Fibroblast of upper back skin (primary cell): ENCODE measurements around the gene PNLIPRP2.
A peak's percentile ranks its signal among the peaks of the same experiment; 100 is the strongest.

Source experiments
- DNase-seq: peaks from one replicate; pipeline ENCODE4 v3.0.0-alpha.2; 2013

Gene PNLIPRP2

DNA sequence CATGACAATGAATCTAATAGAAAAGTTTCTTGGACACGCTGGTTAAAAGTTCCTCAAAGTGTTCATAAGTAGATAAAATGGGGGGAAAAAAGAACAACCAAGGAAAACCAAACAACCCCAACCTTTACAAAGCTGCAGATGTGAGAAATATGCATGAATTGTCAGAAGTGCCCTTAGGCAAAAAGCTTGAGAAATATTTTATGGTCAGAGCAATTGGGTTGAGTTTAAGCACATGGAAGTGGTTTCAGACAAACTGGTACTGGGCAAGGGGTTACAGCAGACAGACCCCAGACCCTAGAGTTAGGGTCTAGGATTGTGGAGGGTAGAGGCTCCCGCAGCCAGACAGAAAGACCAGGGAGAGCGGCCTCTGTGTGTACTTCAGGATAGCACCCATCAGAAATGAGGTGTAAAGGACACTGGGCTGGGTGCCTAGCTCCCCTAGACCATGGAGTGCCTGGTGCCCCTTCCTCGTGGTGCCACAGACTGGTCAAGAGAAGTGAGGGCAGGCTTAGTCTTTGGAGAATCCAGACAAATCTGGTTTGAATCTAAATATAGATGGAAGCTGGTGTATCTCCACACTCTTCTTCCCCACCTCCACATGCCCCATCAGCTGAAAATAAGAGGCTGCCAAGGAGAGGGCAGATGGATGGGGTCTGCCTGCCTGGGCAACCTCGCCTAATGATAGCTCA lies 37.3 kb downstream of the PNLIPRP2 start:
- DNase-seq, result no peak

DNA sequence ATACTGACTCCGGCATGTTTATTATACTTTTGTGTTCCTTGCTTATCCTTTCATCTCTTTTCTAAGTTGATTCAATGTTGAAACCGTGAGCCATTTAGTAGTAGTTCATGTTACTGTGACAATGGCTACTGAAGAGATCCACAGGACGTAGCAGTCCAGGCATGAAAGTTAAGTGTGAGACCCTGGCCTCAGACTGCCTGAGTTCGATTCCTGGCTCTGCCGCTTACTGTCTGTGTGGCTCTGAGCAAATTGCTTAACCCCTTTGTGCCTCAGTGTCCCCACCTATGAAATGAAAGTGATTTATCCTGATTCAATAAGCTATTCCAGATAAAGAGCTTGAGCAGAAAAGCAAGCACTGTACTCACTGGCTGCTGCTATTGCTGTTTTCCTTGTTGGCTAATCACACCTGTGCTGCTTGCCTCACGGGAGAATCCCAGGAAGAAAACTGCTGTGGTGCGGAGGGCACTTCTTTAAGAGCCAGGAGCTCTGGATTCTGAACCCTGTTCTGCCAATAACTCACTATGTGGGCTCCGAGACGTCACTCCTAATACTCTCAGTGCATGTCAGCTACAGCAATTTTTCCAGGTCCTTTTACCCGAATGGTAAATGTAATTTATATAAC lies 38.4 kb downstream of the PNLIPRP2 start:
- no peak for DNase-seq

DNA sequence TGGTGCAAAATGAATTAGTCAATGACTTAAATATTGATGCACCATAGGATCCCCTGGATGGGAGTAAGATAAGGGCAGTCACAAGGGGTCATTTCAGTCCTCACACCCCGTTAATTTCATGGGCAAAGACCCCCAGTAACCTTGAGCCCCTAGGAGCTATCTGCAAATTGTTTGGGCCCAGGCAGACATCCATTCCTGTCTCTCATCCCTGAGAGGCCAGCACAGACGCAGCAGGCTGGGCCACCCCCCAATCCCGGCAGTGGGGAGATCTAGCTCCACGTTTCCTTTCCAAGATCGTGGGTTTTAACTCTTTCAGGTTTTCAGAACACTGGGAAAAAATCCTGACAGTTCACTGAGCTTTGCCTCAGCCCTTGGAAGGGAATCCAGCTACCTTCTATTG lies 40.1 kb downstream of the PNLIPRP2 start:
- DNase-seq, result no peak

DNA sequence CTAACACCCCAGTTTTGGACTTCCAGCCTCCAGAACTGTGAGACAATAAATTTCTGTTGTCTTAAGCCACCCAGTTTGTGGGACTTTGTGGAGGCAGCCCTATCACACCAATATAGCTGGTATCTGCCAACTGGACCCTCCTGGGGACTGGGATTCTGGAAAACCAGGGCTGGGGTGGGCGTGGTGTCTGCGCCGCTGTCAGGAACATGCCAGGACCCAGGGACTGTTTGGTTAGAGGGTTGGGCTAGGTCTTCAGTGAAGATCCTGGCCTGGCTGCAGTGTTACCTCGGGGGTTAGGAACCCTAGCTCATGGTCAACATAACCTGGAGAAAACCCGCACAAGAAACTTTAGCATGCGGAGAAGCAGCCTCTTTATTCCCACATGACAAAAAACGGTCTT lies 42.6 kb downstream of the PNLIPRP2 start:
- DNase-seq, result no peak

DNA sequence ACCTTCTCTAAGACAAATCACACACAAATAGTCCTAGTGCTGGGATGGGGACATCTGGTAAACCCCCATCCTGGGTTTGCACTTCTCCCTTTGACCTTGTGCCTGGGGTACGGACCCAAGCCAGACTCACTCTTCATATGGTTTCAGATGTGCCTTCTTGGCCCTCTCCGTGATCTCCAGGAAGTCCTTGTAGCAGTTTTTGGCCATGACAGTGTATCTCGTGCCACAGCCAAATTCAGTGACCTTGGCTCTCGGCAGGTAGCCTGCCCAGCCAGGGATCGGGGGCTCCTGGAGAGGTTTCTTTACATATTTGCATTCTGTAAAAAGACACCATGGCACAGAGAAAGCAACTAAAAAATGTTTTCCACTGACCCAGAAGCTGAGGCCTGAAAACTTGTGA lies 43.9 kb downstream of the PNLIPRP2 start:
- no peak for DNase-seq

DNA sequence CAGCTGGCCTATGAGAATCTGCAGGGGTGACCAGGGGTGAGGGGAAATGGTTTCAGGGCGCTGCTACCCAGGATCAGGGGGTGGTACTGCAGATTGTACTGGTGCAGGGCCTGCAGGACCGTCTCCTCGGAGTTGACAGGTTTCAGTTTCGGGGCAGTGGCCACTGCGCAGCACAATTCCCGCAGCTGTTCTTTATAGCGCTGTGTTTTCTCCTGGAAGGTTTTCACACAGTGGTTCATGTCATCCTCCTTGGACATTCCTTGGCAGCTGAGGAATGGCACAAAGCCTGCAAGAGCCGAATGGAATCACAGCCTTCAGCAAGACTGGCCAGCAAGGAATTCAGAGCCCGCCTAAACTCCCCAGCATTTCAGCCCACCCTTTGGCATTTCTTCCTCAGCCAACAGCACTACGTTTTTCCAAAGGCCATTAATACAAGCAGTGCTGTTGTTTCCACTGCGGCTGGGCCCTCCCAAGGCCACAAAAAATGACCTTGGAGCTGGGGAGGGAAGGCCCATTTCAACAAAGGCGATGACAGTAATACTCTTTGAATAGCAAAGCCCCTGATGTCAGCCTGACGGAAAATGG lies 44.9 kb downstream of the PNLIPRP2 start:
- DNase-seq, result peak; percentile 16

DNA sequence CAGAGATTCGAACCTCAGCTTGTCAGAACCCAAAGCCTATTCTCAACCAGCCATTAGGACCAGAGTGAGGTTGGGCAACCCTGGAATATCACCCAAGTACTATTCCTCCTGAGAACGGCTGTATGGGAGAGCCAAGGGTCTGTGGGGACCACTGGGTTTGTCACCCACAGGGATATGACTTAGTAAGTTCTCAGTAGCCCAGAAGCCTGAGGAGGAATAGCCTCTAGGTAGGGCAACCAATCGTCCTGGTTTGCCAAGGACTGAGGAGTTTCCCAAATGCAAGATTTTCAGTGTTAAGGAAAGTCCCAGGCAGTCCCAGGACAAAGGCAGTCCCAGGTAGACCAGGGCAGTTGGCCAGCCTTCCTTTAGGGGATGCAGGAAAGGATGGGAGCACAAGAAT lies 46.7 kb downstream of the PNLIPRP2 start:
- no peak for DNase-seq

DNA sequence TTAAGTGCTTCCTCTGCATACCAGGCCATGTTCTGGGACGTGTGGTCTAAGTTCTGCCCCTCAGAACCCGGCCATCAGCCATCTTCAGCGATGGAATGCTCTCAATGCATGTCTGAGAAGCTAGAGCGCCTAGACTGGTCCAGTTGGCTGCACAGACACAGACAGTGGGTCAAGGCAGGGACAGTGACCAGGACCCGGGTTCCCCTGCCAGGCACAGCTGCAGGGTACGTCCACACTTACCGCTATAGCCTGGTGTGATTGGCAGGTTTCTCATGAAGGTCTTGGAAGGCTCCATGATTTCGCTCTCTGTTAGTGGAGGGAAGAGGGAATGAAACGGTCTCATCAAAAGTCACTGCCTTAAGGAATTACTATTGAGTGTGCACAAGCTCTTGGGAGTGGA lies 47.3 kb downstream of the PNLIPRP2 start:
- DNase-seq, result no peak

DNA sequence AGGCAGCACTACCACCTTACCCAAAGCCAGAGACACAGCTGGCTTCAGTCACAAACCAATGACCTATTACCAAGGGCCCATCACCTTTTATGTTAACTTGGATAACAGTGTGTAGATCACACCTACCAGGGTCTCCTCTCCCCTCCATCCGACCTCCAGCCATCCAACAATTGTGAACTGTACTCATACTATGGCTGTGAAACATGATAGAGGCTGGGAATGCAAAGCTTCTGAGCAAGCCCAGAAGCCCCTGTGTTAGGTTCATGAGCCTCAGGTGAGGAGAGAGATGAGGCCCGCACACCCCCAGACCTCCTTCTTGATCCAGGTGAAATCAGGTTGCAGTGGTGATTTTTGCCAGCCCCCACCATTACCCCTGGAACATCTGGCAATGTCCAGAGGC lies 47.7 kb downstream of the PNLIPRP2 start:
- DNase-seq, result no peak

DNA sequence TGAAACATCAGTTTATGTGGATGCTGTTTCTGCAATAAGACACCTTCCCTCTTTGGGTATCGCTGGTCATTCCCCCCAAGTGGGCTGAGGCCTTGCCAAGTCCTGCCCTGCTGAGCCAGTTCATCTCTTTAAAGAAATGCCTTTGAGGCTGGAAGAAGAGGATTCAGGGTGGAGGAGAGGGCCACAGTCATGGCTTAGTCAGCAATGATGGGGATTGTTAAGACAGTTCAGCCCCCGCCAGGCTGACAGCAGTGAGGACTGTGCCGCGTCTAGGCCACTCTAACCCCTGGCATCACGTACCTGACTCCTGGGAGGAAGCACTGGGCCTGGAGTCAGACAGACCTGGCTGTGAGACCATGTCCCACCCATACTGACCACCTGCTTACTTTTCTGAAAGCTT lies 48.3 kb downstream of the PNLIPRP2 start:
- no peak for DNase-seq

DNA sequence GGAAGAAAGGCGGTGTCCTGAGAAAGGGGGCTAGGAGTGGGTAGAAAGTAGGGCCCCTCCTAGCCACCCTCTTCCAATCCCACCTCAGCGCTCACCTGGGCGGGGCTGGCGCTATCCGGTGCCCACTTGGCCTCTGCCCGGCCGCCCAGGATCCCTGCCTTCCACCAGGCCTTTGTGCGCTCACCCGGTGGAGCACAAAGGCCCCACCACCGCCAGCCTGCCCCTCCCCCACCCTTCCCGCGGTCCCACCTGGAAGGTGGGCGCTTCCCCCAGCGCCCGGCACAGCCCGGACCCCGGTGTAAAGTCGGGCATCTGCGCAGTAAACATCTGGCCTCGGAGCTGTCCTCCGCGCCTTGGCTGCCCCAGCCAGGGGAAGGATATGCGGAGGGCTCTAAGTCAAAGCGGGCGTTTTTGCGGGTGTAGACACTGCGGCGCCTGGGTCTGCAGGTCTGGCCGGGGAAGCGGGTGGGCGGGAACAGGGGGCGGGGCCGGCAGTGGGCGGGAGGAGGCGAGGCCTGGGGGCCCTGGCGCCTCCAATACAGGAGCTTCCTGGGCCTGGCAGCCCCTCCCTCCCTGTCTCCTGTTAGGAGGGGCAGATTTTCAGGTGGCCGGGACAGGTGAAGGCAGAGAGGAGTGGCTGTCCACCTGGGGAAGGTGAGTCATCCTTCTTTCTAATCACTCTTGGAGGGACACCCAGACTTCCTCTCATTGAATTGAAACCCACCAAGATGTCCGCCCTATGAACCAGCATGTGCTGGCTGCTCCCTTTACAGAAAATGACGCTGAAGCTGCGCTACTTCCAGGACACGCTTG lies 49.3 kb downstream of the PNLIPRP2 start:
- no peak for DNase-seq

DNA sequence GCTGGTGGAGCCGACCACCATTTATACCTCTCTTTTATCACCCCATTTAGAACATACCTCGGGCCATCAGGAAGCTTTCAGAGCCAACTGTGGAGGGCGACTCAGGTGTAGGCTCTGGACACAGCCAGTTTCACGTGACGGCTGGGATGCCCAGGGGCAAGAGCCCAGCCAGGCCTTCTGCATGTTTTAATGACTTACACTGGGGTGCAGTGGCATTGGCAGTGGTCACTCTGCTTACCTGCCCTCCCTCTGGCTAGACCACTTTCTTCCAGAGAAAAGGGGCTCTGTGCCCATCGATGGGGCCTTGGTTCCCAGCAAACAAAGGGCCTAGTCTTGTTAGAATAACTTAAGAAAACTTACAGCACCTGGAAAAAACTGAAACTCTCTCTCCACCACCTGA lies 50.0 kb downstream of the PNLIPRP2 start:
- no peak for DNase-seq

DNA sequence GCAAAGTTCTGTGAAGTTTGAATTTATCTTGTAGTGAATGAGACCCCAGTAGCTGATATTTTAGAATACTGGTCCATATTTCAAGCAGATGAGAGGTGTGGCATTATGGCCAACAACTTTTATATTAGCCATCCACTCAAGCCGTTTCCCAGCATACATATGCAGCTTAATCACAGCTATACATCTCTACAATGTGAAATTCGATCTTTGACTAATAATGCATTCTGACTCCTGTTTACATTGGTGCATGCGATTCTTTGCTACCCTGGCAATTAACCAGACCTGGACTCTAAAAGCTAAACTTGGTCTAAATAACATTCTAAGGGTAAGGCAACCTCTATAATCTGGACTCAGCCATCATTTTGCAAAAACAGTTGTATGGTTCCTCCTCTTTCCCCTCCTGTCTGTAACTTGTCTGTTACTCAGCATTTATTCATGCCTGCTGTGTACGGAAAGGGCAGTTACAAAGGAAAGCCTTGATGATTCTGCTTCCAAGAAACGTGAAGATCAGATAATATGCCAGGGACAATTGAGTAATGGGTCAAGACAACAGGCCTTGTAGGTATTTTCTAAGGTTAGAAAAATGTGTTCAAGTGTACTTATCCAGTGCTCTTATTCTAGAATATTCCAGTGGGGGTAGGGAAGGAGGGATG lies 50.6 kb downstream of the PNLIPRP2 start:
- peak; percentile 19 for DNase-seq

DNA sequence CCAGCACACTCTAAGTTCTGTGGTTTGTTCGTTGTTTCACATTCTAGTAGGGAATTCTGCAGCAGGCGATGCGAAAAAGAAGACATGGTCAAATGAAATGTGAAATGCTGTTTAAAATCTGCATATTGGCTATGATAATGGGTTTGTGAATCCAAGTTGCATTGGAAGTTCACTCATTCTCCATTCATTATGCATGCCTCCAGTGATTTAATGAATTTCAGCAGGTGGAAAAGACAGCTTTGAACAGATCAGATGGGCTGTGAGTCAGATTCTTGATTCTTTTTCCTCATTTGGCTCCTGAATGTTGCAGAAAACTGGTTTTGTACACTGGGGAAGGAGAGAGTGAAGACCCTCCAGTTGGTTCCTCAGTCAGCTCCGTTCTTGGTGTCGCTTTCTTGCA lies 52.1 kb downstream of the PNLIPRP2 start:
- DNase-seq, result no peak

DNA sequence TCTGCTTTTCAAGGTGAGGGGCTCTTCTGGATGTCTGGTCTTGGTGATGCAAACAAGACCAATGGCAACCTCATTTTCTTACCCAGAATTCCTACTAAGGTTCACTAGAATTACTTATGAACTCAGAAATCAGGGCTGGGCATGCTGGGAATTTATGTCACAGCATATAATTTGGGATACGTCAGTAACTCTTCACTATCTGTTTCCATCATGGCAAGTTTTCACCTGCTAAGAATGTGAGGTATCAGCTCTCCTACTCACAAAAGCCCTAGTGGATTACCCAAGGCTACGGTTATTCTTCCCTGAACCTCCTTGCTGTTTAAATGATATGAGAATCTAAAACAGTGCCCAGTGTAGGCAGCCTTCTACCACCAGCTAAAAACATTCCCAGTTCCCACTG lies 53.1 kb downstream of the PNLIPRP2 start:
- no peak for DNase-seq

DNA sequence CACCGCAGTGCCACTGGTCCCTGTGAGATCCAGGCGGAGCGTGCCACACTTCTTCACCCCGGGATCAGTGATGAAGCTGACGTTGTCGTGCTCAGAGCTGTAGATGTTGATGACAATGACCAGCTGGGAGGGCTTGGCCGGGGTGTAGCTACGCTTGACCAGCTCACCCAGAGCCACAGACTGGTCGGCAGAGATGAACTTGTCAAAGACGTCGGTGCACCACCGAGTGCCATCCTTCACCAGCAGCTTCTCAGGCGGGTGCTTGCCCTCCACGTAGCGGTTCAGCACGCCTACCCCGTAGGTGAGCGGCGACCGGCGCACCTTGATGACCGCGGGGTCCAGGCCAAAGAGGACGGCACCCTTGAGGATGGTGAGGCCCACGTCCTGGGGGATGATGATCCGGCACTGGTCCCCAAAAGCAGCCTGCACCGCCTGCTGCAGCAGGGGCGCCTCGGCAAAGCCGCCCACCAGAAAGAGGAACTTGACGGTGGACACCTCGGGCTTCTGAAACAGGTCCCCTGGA lies 54.2 kb downstream of the PNLIPRP2 start:
- DNase-seq, result no peak

DNA sequence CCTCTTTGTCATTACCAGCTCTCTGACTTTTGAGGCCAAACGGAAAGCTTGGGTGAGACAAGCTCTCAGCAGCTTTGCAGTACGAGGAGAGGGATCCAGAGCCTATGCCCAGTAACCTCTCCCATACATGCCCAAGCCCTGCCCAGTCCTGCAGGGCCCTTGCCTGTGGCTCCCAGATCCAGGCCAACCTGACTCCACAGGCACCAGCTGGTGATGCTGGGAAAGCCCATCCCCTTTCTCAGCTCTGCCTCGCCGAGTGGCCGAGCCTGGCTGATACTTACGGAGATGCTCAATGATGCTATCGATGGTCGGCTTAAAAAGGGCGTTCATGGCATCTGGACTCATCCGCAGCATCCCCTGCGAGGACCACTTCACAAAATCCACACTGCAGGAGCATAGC lies 55.4 kb downstream of the PNLIPRP2 start:
- no peak for DNase-seq

DNA sequence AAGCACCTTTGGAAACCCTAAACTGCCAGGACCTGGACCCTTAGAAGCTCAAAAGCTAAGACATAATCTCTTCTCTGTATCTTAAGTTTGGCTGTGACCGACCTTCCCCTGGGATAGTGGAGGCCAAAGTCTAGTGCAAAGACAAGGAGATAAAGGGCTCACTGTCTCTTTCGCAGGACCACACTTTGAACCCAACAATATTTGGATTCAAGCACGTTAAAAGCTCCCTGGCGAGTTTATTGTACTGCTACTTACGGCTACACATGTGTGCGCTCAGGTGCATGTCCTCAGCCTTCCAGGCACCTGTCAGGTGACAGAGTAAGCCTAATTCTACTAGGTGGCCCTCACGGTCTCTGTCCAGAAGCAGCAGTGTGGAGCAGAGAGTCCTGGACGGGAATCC lies 55.9 kb downstream of the PNLIPRP2 start:
- no peak for DNase-seq

DNA sequence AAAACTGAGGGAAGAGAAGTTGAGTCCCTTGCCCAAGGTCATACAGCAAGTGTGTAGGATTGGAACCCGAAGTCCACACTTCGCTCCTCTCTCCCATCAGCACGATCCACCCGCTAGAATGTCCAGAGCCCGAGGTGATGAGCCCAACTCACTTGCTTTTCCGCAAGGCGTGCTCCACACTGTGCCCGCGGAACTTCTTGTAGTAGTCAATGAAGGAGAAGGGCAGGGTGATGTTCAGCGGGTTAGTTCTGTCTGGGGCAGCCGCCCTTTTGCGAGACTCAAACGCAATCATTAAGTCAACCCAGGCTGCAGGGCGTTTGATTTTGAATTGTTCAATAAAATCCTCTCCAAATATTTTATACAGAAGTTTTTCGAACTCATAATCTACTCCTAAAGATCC lies 58.6 kb downstream of the PNLIPRP2 start:
- no peak for DNase-seq

DNA sequence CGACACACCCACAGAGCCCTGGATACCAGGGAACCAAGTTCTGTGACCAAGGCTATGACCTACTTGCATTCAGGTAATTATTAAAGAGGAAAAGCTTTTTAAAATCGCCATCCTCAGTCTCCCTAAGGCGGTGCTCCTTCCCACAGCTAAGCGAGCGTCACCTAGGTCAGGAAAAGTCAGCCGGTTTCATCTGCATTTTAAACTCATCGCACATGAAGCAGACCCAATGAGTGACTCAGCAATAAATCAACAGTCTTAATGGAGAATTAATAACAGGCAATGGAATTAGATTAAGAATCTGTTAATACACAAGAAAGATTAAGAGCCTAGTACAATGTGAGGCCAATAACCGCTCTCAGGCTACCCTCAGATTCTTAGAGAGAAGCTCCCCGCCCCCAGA lies 62.4 kb downstream of the PNLIPRP2 start:
- DNase-seq, result no peak

DNA sequence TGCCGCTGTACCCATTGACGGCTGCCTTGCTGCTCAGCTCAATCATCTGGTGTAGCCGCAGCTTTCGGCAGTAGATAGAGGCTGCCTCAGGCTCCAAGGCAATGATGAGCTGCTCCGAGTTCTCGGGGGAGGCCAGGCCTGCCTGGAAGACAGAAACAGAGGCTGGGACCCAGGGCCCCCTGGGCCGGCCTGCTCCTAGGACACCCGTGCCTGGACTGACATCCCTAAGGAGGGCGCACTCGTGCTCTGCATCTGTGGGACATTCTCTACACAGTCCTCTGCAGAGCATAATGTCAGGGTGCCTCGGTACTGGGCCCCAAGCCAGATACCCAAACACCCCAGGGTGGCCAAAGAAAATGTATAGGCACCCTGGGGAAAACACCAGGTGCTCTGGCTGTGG lies 63.1 kb downstream of the PNLIPRP2 start:
- no peak for DNase-seq

DNA sequence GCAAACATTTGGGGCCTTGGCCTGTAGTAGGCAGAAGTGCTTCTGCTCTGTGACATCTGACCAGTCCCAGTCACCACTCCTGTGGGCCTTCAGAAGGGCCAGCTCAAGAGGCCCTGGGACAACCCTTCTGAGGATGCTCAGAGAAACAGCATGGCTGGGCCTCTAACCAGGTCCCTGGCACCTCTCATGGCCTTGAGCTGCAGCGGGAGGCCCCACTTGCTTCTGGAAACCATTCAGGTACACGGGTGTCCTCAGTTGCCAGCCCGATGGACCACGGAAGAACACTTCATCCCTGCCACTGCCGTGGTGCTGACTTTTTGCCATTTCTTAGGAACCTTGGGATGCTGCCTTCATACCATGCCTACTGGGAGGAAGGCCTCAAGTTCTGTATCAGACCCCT lies 64.0 kb downstream of the PNLIPRP2 start:
- no peak for DNase-seq

DNA sequence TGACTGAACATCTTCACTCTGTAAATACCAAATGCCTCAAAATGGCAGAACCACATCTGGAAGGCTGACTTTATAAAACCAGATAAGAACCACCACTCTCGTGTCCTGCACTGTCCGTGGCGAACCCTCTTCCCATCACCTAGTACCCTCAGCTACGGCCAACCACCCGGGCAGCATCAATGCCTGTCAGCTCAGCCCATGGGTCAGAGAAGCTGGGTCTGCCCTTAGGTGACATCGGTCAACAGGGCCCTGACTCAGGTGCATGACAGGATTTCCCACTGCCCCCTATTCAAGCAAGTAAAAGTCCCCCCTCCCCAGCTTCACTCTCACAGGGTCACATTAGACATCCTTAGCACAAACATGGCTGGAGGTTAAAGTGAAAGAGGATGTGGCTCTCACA lies 65.1 kb downstream of the PNLIPRP2 start:
- DNase-seq, result no peak
